Measurements from ENCODE around the gene SDK1. TPM values are rescaled to one million over a fixed set of nuclear protein-coding genes. Genes with fewer than 3 reads are reported as not detected.

The SDK1 gene
- total RNA-seq, 3 donors from 2014 or later (not counting 1 experiment from before 2014, with no cell fraction given) = 0.05 to 0.11 TPM; not detected in 1

GRCh38 chr7:3301449-3301731, 338 bp downstream of the SDK1 start:
- H3K27me3 Mint-ChIP-seq (ENCODE audit: low read depth in 2 of 2) = peaks cover 49 to 69% of the 10 kb centered on the region in 2 donors
- H3K9me3 ChIP-seq (ENCODE audit: control insufficient read depth, insufficient read depth, low read length) = no peaks in the 10 kb centered on the region
- TF ChIP-seq CTCF (IDR thresholded peaks at IDR 0.05) = no peak
- H3K27me3 ChIP-seq (ENCODE audit: control insufficient read depth, insufficient read depth, low read length) = peaks cover 29% of the 10 kb centered on the region
- no peak overlapping the region for H3K4me3 ChIP-seq (ENCODE audit: low read length)
- H3K9me3 Mint-ChIP-seq = no peaks in the 10 kb centered on the region
- intact Hi-C loops (cut with micrococcal nuclease) = no loop called here
- H3K4me1 Mint-ChIP-seq = peaks cover 9 to 19% of the 10 kb centered on the region in 2 donors
- H3K27ac ChIP-seq (ENCODE audit: low read length) = no peak overlapping the region
- H3K27ac Mint-ChIP-seq = no peak overlapping the region
- H3K4me3 Mint-ChIP-seq = no peak overlapping the region
- no peak for DNase-seq
- ATAC-seq = peak in 1 of 3 donors; percentile 3
- under 1% methylated on average over 56 of the region's 56 CpGs for WGBS (ENCODE audit: insufficient coverage)
- peaks cover 18% of the 10 kb centered on the region for H3K4me1 ChIP-seq (ENCODE audit: control insufficient read depth, insufficient read depth, low read length)
- no peaks in the 10 kb centered on the region for H3K36me3 ChIP-seq (ENCODE audit: control insufficient read depth, insufficient read depth, low read length)
- H3K36me3 Mint-ChIP-seq = peaks cover 7% of the 10 kb centered on the region

GRCh38 chr7:3301831-3302618, 973 bp downstream of the SDK1 start:
- Histone ChIP-seq H3K4me1 (ENCODE audit: control insufficient read depth, insufficient read depth, low read length) (peaks cover 18% of the 10 kb centered on the region), H3K36me3 (ENCODE audit: control insufficient read depth, insufficient read depth, low read length) (no peaks in the 10 kb centered on the region), H3K27me3 (ENCODE audit: control insufficient read depth, insufficient read depth, low read length) (peaks cover 29% of the 10 kb centered on the region), H3K27ac (ENCODE audit: low read length) (no peak overlapping the region), H3K4me3 (ENCODE audit: low read length) (no peak overlapping the region), H3K9me3 (ENCODE audit: control insufficient read depth, insufficient read depth, low read length) (no peaks in the 10 kb centered on the region)
- intact Hi-C loops (cut with micrococcal nuclease) = no loop called here
- Mint-ChIP-seq H3K4me1 (peaks cover 9 to 19% of the 10 kb centered on the region in 2 donors), H3K9me3 (no peaks in the 10 kb centered on the region), H3K27me3 (ENCODE audit: low read depth in 2 of 2) (peaks cover 52 to 74% of the 10 kb centered on the region in 2 donors), H3K36me3 (peaks cover 7% of the 10 kb centered on the region), H3K4me3 (peak overlapping the region; percentile 66), H3K27ac (peak overlapping the region in 1 of 2 donors; percentile 54)
- ATAC-seq (no peak), DNase-seq (peak; percentile 18 to 37)
- 2% methylated on average over 45 of the region's 45 CpGs for WGBS (ENCODE audit: insufficient coverage)
- TF ChIP-seq CTCF (IDR thresholded peaks at IDR 0.05) = no peak

GRCh38 chr7:3302681-3303320, 1.7 kb downstream of the SDK1 start:
- DNase-seq = no peak
- ATAC-seq = no peak
- H3K9me3 Mint-ChIP-seq = no peaks in the 10 kb centered on the region
- no peak overlapping the region for H3K4me3 ChIP-seq (ENCODE audit: low read length)
- H3K27ac Mint-ChIP-seq = peak overlapping the region in 1 of 2 donors; percentile 54
- no peak for TF ChIP-seq CTCF (IDR thresholded peaks at IDR 0.05)
- no peaks in the 10 kb centered on the region for H3K36me3 ChIP-seq (ENCODE audit: control insufficient read depth, insufficient read depth, low read length)
- H3K4me1 Mint-ChIP-seq = peaks cover 9 to 19% of the 10 kb centered on the region in 2 donors
- H3K27ac ChIP-seq (ENCODE audit: low read length) = no peak overlapping the region
- H3K9me3 ChIP-seq (ENCODE audit: control insufficient read depth, insufficient read depth, low read length) = no peaks in the 10 kb centered on the region
- 61% methylated on average over 6 of the region's 7 CpGs for WGBS (ENCODE audit: insufficient coverage)
- H3K4me1 ChIP-seq (ENCODE audit: control insufficient read depth, insufficient read depth, low read length) = peaks cover 18% of the 10 kb centered on the region
- peaks cover 24% of the 10 kb centered on the region for H3K27me3 ChIP-seq (ENCODE audit: control insufficient read depth, insufficient read depth, low read length)
- H3K27me3 Mint-ChIP-seq (ENCODE audit: low read depth in 2 of 2) = peaks cover 49 to 74% of the 10 kb centered on the region in 2 donors
- H3K4me3 Mint-ChIP-seq = peak overlapping the region; percentile 66
- peaks cover 7% of the 10 kb centered on the region for H3K36me3 Mint-ChIP-seq
- intact Hi-C loops (cut with micrococcal nuclease) = no loop called here
